HG02943 (cell line): ENCODE measurements around the gene EPHB2.
"Not testable (repeated sequence)": the region's sequence is repeated elsewhere in the genome, so short reads cannot be mapped to it uniquely, and the experiment has no call there.

Experiments
- ATAC-seq: cut with Tn5 transposase; IDR thresholded peaks from one replicate; pipeline ENCODE4 v1.9.1; 2021; ENCODE audit warnings: mild to moderate bottlenecking, low read depth, moderate library complexity; ENCODE audit not compliant: unreplicated experiment

Gene EPHB2

GRCh38 chr1:22921452-22922126 is 210.9 kb downstream of the EPHB2 start:
- ATAC-seq = no peak

GRCh38 chr1:22922640-22923039 is 212.0 kb downstream of the EPHB2 start:
- no peak for ATAC-seq

- no peak for ATAC-seq
Observed at GRCh38 chr1:22925111-22925510, 214.5 kb downstream of the EPHB2 start.

- ATAC-seq = no peak
Observed at GRCh38 chr1:22930240-22930912, 219.7 kb downstream of the EPHB2 start.

GRCh38 chr1:22932803-22933470 is 222.3 kb downstream of the EPHB2 start:
- no peak for ATAC-seq

GRCh38 chr1:22935433-22935832 is 224.8 kb downstream of the EPHB2 start:
- no peak for ATAC-seq

- no peak for ATAC-seq
Observed at GRCh38 chr1:22936681-22937080, 226.0 kb downstream of the EPHB2 start.

GRCh38 chr1:22941257-22941656 is 230.6 kb downstream of the EPHB2 start:
- ATAC-seq = no peak

GRCh38 chr1:22944346-22945055 is 233.9 kb downstream of the EPHB2 start:
- ATAC-seq = no peak

GRCh38 chr1:22945171-22945570 is 234.5 kb downstream of the EPHB2 start:
- ATAC-seq = not testable (repeated sequence)

- no peak for ATAC-seq
Observed at GRCh38 chr1:22949822-22950331, 239.2 kb downstream of the EPHB2 start.

GRCh38 chr1:22951796-22952195 is 241.2 kb downstream of the EPHB2 start:
- ATAC-seq = no peak

- no peak for ATAC-seq
Observed at GRCh38 chr1:22952694-22953056, 242.0 kb downstream of the EPHB2 start.

- ATAC-seq = no peak
Observed at GRCh38 chr1:22953057-22953739, 242.6 kb downstream of the EPHB2 start.

GRCh38 chr1:22953740-22954141 is 243.1 kb downstream of the EPHB2 start:
- no peak for ATAC-seq

GRCh38 chr1:22955146-22955545 is 244.5 kb downstream of the EPHB2 start:
- ATAC-seq = no peak

GRCh38 chr1:22957066-22957465 is 246.4 kb downstream of the EPHB2 start:
- ATAC-seq = no peak

GRCh38 chr1:22958556-22958955 is 247.9 kb downstream of the EPHB2 start:
- no peak for ATAC-seq

GRCh38 chr1:22959545-22960360 is 249.1 kb downstream of the EPHB2 start:
- ATAC-seq = no peak

GRCh38 chr1:22962558-22962957 is 251.9 kb downstream of the EPHB2 start:
- ATAC-seq = no peak
